GM12878 (cell line): ENCODE measurements around the gene DISC1. TPM values are rescaled to one million over a fixed set of nuclear protein-coding genes. Genes with fewer than 3 reads are reported as not detected.

Experiments
- ATAC-seq: fragments of 200-7000 bp; cut with Tn5 transposase; 3 replicates; pipeline ENCODE4 v1.9.1; 2020; ENCODE audit warnings: mild to moderate bottlenecking, moderate library complexity
- BruUV-seq: library from RNA; stranded (reverse); fragments of 400-500 nt; replicated peaks from 2 replicates; lab custom pipeline; 2021; lab: Mats Ljungman, UMichigan
- CTCF ChIA-PET: fragments of 300-600 bp; sonication (Branson Sonifier 250); formaldehyde crosslinking; extraction: SDS; loops from one replicate; lab custom pipeline; 2021; ENCODE audit warnings: inconsistent platforms; lab: Yijun Ruan, JAX
- POLR2A ChIA-PET: fragments of 350-600 bp; formaldehyde crosslinking; extraction: SDS; loops from one replicate; lab custom pipeline; 2021; ENCODE audit warnings: inconsistent platforms; lab: Charles Lee
- RAD21 ChIA-PET: fragments of 300-600 bp; sonication (Branson Sonifier 250); formaldehyde crosslinking; loops from one replicate; lab custom pipeline; 2023; ENCODE audit warnings: antibody characterized with exemption; ENCODE audit not compliant: unreplicated experiment; lab: Charles Lee
- SMC1A ChIA-PET: fragments of 300-600 bp; sonication (Branson Sonifier 250); formaldehyde crosslinking; loops from one replicate; lab custom pipeline; 2023; ENCODE audit not compliant: unreplicated experiment, uncharacterized antibody; lab: Charles Lee
- DNase-seq: peaks from one replicate; pipeline ENCODE4 v3.0.0-alpha.2; 2011; ENCODE audit warnings: low read depth, low spot score
- FAIRE-seq: peaks from 3 replicates; lab custom pipeline; 2011; peaks lifted over from hg19 to GRCh38; lab: Jason Lieb, UNC
- H2AFZ ChIP-seq: 2 replicates; pipeline ENCODE4 v1.6.0; 2011; ENCODE audit warnings: low read depth, low read length, control low read depth; ENCODE audit not compliant: control insufficient read depth
- H3K27ac ChIP-seq: 2 replicates; pipeline ENCODE4 v1.5.1; 2011; ENCODE audit warnings: control low read depth; ENCODE audit not compliant: control insufficient read depth, insufficient read depth
- H3K27me3 ChIP-seq, 2 experiments: replicated peaks in 1 of 2; 2 replicates each; pipeline versions ENCODE4 v1.6.0 to v1.6.1; 2011; ENCODE audit warnings: low read length in 1 of 2; ENCODE audit not compliant: control insufficient read depth in 2 of 2, insufficient read depth in 2 of 2
- H3K36me3 ChIP-seq, 2 experiments: 2 replicates each; pipeline ENCODE4 v1.5.1; 2011; ENCODE audit warnings: low read length in 1 of 2; ENCODE audit not compliant: control insufficient read depth in 2 of 2, insufficient read depth in 2 of 2
- H3K4me1 ChIP-seq: 2 replicates; pipeline ENCODE4 v1.6.1; 2011; ENCODE audit warnings: mild to moderate bottlenecking, low read length, moderate library complexity, mixed read lengths; ENCODE audit not compliant: control insufficient read depth, insufficient read depth
- H3K4me2 ChIP-seq: 2 replicates; pipeline ENCODE4 v1.6.0; 2011; ENCODE audit warnings: control low read depth; ENCODE audit not compliant: control insufficient read depth, insufficient read depth
- H3K4me3 ChIP-seq: fragments of 200-600 bp; sonication (generic); 2 replicates; pipeline ENCODE4 v1.5.1; 2016
- H3K79me2 ChIP-seq: 2 replicates; pipeline ENCODE4 v1.6.0; 2011; ENCODE audit warnings: low read length; ENCODE audit not compliant: control insufficient read depth, insufficient read depth
- H3K9ac ChIP-seq: 2 replicates; pipeline ENCODE4 v1.8.0; 2011; ENCODE audit warnings: low read length, control low read depth, mixed read lengths; ENCODE audit not compliant: control insufficient read depth, insufficient read depth
- H3K9me3 ChIP-seq: replicated peaks from 3 replicates; pipeline ENCODE4 v1.5.1; 2011; ENCODE audit warnings: mild to moderate bottlenecking, low read length; ENCODE audit not compliant: control insufficient read depth, insufficient read depth
- H4K20me1 ChIP-seq: 2 replicates; pipeline ENCODE4 v1.6.0; 2011; ENCODE audit not compliant: control insufficient read depth, insufficient read depth
- ATF7 ChIP-seq: fragments of 450-650 bp; IDR thresholded peaks from 2 replicates; pipeline ENCODE4 v1.6.1; 2016; ENCODE audit warnings: low read depth, mild to moderate bottlenecking
- IKZF2 ChIP-seq, 2 experiments: fragments of 450-650 bp; IDR thresholded peaks; 2 replicates each; pipeline ENCODE4 v1.6.1; 2017; ENCODE audit warnings: mild to moderate bottlenecking in 2 of 2, moderate library complexity in 2 of 2
- NRF1 ChIP-seq: conservative IDR thresholded peaks from 2 replicates; pipeline ENCODE4 v1.6.1; 2011; ENCODE audit warnings: mild to moderate bottlenecking, low read depth, low read length, improper control_type of control experiment
- SMAD5 ChIP-seq: IDR thresholded peaks from 2 replicates; pipeline ENCODE4 v1.6.1; 2016; ENCODE audit warnings: antibody characterized with exemption, low read depth
- SP1 ChIP-seq: IDR thresholded peaks from one replicate; pipeline ENCODE4 v1.6.1; 2011; ENCODE audit warnings: low read depth, low read length
- STAT1 ChIP-seq: fragments of 450-650 bp; conservative IDR thresholded peaks from 2 replicates; pipeline ENCODE4 v1.6.1; 2014; ENCODE audit warnings: antibody characterized with exemption, mild to moderate bottlenecking
- STAT3 ChIP-seq: IDR thresholded peaks from 2 replicates; pipeline ENCODE4 v1.6.1; 2011; ENCODE audit warnings: low read depth, low read length, improper control_type of control experiment
- SUZ12 ChIP-seq: fragments of 200-600 bp; sonication (generic); IDR thresholded peaks from one replicate; pipeline ENCODE4 v1.6.1; 2018; ENCODE audit warnings: antibody characterized with exemption, mild to moderate bottlenecking; ENCODE audit not compliant: unreplicated experiment
- TBL1XR1 ChIP-seq: IDR thresholded peaks from 2 replicates; pipeline ENCODE4 v1.6.1; 2012; ENCODE audit warnings: low read depth, low read length, improper control_type of control experiment
- ZNF24 ChIP-seq: fragments of 450-650 bp; IDR thresholded peaks from 2 replicates; pipeline ENCODE4 v1.6.1; 2017; ENCODE audit warnings: antibody characterized with exemption, mild to moderate bottlenecking
- ZNF384 ChIP-seq: IDR thresholded peaks from 2 replicates; pipeline ENCODE4 v1.6.1; 2012; ENCODE audit warnings: low read depth, mild to moderate bottlenecking, low read length, improper control_type of control experiment, borderline replicate concordance
- WGBS: methylation state at CpG from one replicate; pipeline ENCODE4 v1.1.6; 2016; ENCODE audit warnings: low lambda C conversion rate; ENCODE audit not compliant: insufficient replicate concordance, insufficient coverage; ENCODE audit errors: missing lambda C conversion rate; 5-methylcytosine and 5-hydroxymethylcytosine counted together
- in situ Hi-C: fragments of 300-500 bp; cut with MboI; formaldehyde crosslinking; loops from 9 replicates; pipeline ENCODE4 v1.14.3; 2018; ENCODE audit warnings: mixed read lengths
- intact Hi-C: fragments of 100-400 bp; cut with micrococcal nuclease; formaldehyde crosslinking; loops from one replicate; pipeline ENCODE4 v1.14.2; 2022; ENCODE audit not compliant: unreplicated experiment
- polyA plus RNA-seq, 11 experiments: library from polyadenylated mRNA; depleted of rRNA in 4 of 11; unstranded in 6 of 11; stranded (reverse) in 5 of 11; fragments of >200 nt; fragmentation: Nextera tagmentation in 4 of 11; fragmentation: Illumina TruSeq in 1 of 11; extraction: Ambion mirVana in 4 of 11; extraction: Trizol in 1 of 11; gene quantifications; 1 replicate in 1 of 11; 2 replicates in 10 of 11; pipeline versions ENCODE4 v1.2.1 to v1.2.3, GENCODE V29; 2011 to 2016; ENCODE audit warnings: inconsistent platforms in 2 of 11, missing spikeins in 2 of 11, low read depth in 1 of 11
- total RNA-seq, 4 experiments: library from RNA; depleted of rRNA in 3 of 4; stranded (reverse); fragments of >200 nt in 3 of 4; fragmentation: Illumina TruSeq in 1 of 4; extraction: Trizol in 1 of 4; gene quantifications; 2 replicates each; pipeline versions ENCODE4 v1.2.1 to v1.2.3, GENCODE V29; 2013 to 2021
- TF ChIP-seq, protein P1 (sequence below): IDR thresholded peaks from 2 replicates; pipeline ENCODE4 v1.6.1; 2011; ENCODE audit warnings: low read depth, mild to moderate bottlenecking, low read length, moderate library complexity, borderline replicate concordance; ENCODE audit errors: extremely low read depth
- TF ChIP-seq, protein P2 (sequence below): fragments of 150-350 bp; IDR thresholded peaks from 2 replicates; pipeline ENCODE4 v1.6.1; 2016; ENCODE audit warnings: low read depth, low read length
- TF ChIP-seq, protein P3 (sequence below): IDR thresholded peaks from 2 replicates; pipeline ENCODE4 v1.6.1; 2011; ENCODE audit warnings: mild to moderate bottlenecking, low read depth, low read length, moderate library complexity; ENCODE audit not compliant: insufficient replicate concordance
- TF ChIP-seq, protein P4 (sequence below): fragments of 150-350 bp; IDR thresholded peaks from 2 replicates; pipeline ENCODE4 v1.6.1; 2014; ENCODE audit warnings: mild to moderate bottlenecking, low read depth, low read length

The DISC1 gene
- total and polyA plus RNA-seq, 10 of the 15 experiments (the other 5 are each of a cell fraction or from before 2014, with no cell fraction given): 0.05 to 0.72 (median 0.19) TPM; not detected in 1

DNA sequence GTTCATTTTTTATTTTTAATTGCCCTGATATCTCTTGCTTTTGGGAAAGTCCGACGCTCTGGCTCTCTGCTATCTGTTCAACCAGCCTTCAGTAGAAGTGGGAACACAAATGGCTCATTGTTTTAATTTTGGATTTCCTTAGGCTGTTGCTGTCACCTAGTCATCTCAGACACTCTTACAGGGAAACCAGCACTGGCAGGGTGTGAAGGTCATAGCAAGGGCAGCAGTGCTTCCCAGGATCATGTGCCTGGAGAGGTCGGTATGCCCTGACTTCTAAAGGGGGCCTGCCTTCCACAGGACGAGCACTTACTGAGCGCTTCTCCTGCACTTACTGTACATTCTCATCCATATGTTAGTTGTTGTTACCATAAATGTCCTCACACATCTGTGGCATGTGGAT is 224.2 kb downstream of the DISC1 start:
- no peak for DNase-seq
- no peak for ATAC-seq
- Histone ChIP-seq H3K9me3 (no peaks in the 10 kb centered on the region), H3K27me3 (no peaks in the 10 kb centered on the region; a peak in 1 of 4 replicates), H3K4me1 (no peaks in the 10 kb centered on the region), H2AFZ (no peak overlapping the region), H3K4me2 (no peak overlapping the region), H3K9ac (no peak overlapping the region), H3K4me3 (no peak overlapping the region), H3K36me3 (no peaks in the 10 kb centered on the region), H3K79me2 (no peaks in the 10 kb centered on the region), H3K27ac (no peak overlapping the region), H4K20me1 (no peaks in the 10 kb centered on the region)
- BruUV-seq: no TSS peak
- CTCF ChIA-PET: no interaction called here
- in situ Hi-C loops (no loop called here), intact Hi-C loops (no loop called here)
- RAD21 ChIA-PET: no interaction called here
- WGBS: 66% methylated on average over 5 of the region's 5 CpGs
- SMC1A ChIA-PET: no interaction called here
- no peak for FAIRE-seq
- POLR2A ChIA-PET: no interaction called here
- TF ChIP-seq SMAD5 (no peak), STAT1 (no peak), STAT3 (no peak), TBL1XR1 (no peak), ZNF384 (no peak), NRF1 (no peak), SUZ12 (no peak), ZNF24 (no peak), IKZF2 (IDR thresholded peaks at IDR 0.05) (no peak), ATF7 (no peak), SP1 (no peak)
- TF ChIP-seq, protein P1, sequence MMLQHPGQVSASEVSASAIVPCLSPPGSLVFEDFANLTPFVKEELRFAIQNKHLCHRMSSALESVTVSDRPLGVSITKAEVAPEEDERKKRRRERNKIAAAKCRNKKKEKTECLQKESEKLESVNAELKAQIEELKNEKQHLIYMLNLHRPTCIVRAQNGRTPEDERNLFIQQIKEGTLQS: no peak
- TF ChIP-seq, protein P2, sequence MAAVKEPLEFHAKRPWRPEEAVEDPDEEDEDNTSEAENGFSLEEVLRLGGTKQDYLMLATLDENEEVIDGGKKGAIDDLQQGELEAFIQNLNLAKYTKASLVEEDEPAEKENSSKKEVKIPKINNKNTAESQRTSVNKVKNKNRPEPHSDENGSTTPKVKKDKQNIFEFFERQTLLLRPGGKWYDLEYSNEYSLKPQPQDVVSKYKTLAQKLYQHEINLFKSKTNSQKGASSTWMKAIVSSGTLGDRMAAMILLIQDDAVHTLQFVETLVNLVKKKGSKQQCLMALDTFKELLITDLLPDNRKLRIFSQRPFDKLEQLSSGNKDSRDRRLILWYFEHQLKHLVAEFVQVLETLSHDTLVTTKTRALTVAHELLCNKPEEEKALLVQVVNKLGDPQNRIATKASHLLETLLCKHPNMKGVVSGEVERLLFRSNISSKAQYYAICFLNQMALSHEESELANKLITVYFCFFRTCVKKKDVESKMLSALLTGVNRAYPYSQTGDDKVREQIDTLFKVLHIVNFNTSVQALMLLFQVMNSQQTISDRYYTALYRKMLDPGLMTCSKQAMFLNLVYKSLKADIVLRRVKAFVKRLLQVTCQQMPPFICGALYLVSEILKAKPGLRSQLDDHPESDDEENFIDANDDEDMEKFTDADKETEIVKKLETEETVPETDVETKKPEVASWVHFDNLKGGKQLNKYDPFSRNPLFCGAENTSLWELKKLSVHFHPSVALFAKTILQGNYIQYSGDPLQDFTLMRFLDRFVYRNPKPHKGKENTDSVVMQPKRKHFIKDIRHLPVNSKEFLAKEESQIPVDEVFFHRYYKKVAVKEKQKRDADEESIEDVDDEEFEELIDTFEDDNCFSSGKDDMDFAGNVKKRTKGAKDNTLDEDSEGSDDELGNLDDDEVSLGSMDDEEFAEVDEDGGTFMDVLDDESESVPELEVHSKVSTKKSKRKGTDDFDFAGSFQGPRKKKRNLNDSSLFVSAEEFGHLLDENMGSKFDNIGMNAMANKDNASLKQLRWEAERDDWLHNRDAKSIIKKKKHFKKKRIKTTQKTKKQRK: no peak
- TF ChIP-seq, protein P3, sequence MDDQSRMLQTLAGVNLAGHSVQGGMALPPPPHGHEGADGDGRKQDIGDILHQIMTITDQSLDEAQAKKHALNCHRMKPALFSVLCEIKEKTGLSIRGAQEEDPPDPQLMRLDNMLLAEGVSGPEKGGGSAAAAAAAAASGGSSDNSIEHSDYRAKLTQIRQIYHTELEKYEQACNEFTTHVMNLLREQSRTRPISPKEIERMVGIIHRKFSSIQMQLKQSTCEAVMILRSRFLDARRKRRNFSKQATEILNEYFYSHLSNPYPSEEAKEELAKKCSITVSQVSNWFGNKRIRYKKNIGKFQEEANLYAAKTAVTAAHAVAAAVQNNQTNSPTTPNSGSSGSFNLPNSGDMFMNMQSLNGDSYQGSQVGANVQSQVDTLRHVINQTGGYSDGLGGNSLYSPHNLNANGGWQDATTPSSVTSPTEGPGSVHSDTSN: no peak
- TF ChIP-seq, protein P4, sequence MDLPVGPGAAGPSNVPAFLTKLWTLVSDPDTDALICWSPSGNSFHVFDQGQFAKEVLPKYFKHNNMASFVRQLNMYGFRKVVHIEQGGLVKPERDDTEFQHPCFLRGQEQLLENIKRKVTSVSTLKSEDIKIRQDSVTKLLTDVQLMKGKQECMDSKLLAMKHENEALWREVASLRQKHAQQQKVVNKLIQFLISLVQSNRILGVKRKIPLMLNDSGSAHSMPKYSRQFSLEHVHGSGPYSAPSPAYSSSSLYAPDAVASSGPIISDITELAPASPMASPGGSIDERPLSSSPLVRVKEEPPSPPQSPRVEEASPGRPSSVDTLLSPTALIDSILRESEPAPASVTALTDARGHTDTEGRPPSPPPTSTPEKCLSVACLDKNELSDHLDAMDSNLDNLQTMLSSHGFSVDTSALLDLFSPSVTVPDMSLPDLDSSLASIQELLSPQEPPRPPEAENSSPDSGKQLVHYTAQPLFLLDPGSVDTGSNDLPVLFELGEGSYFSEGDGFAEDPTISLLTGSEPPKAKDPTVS: no peak
